Neural progenitor cell (in vitro differentiated cells): ENCODE results near the gene SYT17.

ENCODE experiments used
- CTCF ChIP-seq: fragments of 200-600 bp; sonication (generic); IDR thresholded peaks from 2 replicates; pipeline ENCODE4 v1.5.1; 2017; ENCODE audit warnings: antibody characterized with exemption, mild to moderate bottlenecking
- EZH2 ChIP-seq: fragments of 200-600 bp; sonication (generic); IDR thresholded peaks from 2 replicates; pipeline ENCODE4 v1.6.1; 2017; ENCODE audit warnings: antibody characterized with exemption, mild to moderate bottlenecking, moderate library complexity
- EZH2phosphoT487 ChIP-seq: fragments of 200-600 bp; sonication (generic); IDR thresholded peaks from 2 replicates; pipeline ENCODE4 v1.6.1; 2017; ENCODE audit warnings: antibody characterized with exemption

- TF ChIP-seq CTCF (no peak), EZH2phosphoT487 (no peak), EZH2 (no peak)
Measured at GRCh38 chr16:19163215-19163614, 4.8 kb upstream of the SYT17 start.
